GM19467 (cell line): ENCODE measurements around the gene ITLN1.

ENCODE experiments used
- ATAC-seq: cut with Tn5 transposase; IDR thresholded peaks from one replicate; pipeline ENCODE4 v1.9.1; 2021; ENCODE audit warnings: mild to moderate bottlenecking, moderate library complexity; ENCODE audit not compliant: unreplicated experiment

ITLN1 gene

DNA sequence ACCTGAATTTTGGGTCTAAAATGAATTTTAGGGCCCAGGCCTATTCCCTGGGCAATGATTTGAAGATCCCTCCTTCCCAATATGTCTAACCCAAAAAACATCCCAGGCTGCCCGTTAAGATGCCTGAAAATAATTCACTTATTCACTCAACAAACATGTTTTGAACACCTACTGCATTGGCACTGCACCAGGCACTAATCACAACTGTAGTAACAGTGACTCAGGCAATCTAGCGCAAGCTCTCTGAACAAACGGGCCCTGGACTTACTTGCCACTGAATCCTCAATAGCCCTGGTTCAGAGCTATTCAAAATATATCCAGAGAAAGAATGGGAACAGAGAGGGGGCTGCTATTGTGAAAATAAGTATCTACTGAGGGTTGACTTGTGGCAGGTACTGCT is 26.5 kb downstream of the ITLN1 start:
- no peak for ATAC-seq

DNA sequence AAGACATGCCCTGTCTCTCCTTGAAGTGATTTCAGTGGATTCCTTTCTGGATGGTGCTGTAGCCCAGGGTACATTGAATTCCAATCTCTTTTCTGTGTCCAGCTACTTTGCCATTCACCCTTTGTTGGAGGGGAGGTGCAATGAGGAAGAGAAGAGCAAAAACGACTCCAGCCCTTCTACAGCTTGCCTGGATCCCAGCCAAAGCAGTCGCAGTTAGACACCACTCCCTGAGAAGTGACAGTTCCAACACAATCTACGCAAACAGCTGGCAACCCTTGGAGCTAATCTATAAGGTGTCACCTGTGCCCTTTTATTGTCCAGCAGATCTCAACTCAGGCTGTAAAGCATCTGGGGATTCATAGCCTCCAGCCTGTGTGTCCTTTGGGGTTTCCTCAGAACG is 26.9 kb downstream of the ITLN1 start:
- no peak for ATAC-seq

DNA sequence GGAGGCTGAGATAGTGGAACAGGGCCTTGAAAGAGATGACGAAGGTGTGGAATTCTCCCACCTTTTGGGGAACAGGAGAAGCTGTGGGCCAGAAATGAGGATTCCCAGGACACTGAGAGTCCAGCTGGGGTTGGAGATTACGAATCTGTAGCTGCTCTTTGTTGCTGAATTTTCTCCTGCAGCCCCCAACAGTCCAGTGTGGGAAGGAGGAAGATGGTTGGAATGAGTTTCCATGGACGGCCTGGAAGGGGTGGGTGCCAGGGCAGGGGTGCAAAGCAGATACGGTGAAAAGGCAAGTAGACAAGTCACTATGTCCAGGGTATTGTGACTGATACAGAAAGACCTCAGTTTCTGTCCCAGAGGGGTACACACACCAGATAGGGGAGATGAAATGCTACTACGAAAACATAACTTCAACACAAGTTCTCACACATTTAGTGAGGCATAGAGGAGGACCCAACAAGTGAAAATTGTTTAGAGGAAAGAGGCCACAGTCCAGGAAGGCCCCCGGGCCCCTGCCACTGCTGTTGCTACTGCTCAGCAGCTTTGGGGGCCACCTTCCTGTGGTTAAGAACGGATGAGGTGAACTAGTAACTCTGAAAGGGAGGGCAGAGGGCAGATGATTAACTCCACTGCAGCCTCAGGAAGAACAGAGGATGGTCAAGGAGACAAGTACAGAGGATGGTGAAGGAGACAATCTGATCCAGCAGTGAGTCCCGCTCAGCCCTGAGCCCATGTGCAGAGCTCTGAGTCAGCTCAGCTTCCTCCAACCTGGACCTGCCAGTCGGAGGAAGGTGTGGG is 29.6 kb downstream of the ITLN1 start:
- ATAC-seq = peak; percentile 93

DNA sequence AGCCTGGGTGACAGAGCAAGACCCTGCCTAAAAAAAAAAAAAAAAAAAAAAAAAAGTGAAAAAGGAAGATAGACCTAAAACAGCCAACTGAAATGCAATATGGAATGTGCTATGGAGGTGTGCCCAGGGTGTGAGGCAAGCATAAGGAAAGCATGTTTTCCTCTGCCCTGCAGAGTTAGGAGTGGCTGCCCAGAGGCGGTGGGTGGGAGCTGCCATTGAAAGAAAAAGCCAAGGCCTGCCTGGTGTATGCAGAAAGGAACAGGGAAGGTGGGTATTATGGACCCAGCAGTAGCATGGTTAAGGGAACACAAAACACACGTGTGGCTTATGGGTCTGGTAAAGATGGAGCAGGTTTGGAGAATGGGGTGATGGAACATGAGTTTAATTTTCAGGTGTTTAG is 31.2 kb downstream of the ITLN1 start:
- ATAC-seq = no peak

DNA sequence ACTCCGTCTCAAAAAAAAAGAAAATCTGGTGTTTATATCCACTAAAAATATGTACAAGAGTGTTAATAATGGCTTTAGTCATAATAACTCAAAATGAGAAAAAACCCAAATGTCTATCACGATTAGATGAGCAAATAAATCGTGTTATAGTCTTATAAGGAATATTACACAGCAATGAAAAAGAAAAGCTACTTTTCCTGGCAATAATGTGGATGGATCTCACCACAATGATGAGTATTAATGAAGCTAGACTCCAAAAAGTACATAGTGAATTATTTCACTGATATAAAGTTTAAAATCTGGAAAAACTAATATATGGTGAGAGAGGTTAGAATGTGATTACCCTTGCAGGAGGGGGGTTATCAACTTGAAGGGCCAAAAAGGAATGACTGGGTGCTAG is 32.0 kb downstream of the ITLN1 start:
- no peak for ATAC-seq

DNA sequence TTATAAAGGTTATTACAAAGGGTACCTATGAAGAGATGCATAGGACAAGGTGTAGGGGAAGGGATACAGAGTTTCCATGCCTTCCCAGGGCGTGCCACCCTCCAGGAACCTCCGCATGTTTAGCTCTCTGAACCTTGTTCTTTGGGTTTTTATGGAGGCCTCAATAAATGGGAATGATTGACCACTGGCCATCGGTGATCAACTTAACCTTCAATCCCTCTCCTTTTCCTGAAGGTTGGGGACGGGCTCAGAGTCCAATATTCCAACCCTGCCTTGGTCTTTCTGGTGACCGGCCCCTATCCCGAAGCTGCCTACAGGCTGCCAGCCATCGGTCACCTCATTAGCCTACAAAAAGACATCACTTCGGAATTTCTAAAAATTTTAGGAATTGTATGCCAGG is 34.0 kb downstream of the ITLN1 start:
- no peak for ATAC-seq

DNA sequence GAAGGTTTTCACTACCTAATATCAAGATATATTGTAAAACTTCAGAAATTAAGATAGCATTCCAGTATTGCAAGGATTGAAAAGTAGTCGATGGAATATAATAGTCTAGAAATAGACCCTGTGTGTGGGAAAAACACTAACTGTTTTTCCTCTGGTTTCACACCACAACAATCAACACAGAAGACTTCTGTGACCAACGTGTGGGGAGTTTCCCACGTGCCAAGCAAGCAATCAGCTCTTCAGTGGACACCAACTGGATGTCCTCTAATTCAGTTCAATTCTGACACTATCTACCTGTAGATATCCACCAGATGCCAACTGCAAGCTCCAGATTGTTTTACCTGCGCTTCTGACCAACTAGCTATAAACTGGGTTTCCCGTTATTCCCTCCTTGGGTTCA is 34.4 kb downstream of the ITLN1 start:
- ATAC-seq = no peak

DNA sequence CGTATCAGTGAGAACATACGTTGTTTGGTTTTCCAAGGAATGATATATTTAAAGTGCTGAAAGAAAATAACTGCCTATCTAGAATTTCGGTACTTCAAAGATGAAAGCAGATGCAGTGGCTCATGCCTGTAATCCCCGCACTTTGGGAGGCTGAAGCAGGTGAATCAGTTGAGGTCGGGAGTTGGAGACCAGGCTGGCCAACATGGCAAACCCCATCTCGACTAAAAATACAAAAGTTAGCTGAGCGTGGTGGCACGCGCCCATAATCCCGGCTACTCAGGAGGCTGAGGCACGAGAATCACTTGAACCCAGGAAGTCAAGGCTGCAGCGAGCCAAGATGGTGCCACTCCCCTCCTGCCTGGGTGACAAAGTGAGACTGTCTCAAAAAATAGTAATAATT is 38.7 kb downstream of the ITLN1 start:
- ATAC-seq = no peak

DNA sequence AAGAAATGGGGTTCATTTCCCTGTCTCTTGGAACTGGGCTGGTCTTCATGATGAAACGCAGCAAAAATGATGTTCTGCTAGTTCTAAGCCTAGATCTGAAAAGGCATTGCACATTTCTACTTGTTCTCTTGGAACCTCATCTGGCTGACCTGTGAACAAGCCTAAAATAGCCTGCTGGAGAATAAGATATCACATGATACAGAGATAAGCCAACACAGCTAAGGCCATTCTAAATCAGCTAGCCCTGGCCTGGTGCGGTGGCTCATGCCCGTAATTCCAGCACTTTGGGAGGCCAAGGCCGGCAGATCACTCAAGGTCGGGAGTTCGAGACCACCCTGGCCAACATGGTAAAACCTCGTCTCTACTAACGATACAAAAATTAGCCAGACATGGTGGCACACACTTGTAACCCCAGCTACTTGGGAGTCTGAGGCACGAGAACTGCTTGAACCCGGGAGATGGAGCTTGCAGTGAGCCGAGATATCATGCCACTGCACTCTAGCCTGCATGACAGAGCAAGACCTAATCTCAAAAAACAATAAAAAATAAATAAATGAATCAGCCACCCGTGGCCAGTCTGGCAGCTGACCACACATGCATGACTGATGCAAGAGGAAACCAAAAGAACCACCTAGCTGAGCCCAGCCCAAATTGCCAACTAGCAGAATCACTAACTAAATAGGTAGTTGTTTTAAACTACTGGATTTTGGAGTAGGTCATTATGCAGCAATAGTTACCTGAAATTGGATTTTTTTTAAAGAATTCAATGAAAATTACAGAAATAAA is 40.3 kb downstream of the ITLN1 start:
- ATAC-seq = no peak

DNA sequence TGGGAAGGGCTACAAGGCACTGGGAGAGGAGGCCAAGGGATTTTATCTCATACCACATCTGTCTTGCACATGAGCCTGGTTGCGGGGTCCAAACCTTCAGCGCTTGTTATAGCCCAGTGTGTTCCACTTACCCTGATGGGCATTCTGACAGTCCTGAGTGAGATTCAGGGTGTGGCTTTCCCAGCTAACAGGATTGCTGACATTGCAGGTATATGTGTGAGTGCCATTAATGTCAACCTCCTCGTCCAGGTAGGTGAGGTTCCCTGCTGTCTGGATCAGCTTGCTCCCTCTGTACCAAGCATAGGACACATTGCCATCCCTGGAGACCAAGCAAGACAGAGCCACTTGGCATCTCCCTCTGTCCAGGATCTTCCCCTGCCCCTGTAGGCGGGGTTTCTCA is 43.9 kb downstream of the ITLN1 start:
- ATAC-seq = no peak

DNA sequence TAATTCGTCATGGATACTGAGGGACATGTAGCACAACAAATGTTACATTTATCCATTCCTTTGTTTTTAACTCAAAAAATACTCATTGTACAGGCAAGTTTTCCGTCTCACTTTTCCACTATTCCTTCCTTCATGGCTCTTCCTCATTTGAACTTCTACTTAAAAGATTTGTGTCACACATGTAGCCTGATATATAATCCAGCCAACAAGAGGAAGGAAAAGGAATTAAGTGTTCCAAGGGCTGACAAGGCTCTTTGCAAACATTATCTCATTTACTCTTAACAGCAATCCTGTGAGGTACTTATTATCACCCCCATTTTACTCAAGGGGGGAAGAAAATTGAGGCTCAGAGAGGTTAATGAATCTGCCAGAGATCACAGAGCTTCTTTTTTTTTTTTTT is 45.2 kb downstream of the ITLN1 start:
- no peak for ATAC-seq

DNA sequence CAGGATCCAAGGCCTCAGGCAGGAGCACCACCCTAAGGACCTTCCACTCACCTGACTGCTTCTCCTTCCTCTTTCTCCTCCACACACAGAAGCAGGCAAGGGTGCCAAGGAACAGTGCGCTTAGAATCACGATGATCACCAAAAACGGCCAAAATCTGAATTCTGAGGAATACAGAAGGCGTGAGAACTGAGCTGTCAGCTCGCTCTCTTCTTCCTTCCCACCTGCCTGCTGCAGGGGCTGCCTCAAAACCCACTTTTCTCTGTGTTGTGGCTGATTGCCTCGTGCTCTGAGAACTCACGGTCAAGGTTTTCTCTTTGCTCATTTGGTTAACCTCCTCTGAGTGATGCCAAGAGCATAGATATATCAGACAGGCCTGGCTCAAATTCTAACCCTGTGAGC is 46.1 kb downstream of the ITLN1 start:
- ATAC-seq = no peak

DNA sequence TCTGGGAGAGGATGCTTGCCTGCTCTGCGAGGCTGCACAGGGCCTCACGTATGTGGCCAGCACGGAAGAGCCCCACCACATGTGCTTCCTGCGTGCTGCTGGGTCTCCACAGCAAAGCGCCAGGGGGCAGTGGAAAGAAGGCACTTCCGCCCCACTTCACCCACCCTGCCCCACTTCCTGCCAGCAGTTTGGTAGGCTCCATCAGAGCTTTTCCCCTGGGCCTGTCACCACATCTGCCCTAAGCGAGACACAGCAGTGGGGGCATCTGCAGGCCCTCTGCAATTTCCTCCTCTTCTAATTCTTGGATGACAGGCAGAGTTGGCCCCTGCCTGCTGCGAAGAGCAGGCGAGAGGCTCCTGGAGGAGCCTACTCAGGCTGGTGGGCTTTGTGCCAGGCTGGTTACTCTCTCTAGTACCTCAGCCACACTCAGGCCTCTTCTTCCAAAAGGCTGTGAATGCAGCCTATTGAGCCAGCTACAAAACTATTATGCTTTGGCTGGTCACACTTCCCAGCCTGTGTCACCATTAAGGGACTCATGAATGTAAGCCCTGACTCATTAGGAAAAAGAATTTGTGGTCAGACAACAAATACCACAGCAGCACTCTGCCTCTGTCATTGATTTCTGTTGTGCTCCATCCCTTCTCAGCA is 47.3 kb downstream of the ITLN1 start:
- peak; percentile 58 for ATAC-seq

DNA sequence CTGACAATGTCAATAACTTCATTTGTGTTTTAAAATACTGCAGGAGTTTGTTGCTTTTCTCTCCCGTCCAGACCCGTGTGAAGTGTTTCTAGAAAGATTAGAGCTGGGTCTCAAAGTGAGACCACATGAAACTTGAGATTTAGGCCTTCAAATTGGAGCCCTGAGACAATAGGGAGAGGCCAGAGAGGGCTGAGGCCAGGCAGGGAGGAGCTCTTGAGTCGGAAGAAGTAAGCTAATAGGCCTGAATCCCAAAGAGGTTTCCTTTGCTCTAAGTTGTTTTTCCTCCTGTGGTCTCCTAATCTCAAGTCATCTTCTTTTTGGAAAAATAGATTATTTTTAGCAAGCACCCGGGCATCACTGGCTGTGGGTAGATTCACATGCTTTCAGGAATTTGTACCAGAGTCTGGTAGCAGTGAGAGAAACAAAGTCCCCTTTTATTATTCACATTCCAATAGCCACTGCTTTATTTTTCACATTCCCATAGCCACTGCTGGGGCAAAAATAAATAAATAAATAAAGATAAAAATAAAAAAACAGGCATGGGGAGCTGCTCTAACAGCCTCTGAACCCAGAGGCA is 47.9 kb downstream of the ITLN1 start:
- no peak for ATAC-seq

DNA sequence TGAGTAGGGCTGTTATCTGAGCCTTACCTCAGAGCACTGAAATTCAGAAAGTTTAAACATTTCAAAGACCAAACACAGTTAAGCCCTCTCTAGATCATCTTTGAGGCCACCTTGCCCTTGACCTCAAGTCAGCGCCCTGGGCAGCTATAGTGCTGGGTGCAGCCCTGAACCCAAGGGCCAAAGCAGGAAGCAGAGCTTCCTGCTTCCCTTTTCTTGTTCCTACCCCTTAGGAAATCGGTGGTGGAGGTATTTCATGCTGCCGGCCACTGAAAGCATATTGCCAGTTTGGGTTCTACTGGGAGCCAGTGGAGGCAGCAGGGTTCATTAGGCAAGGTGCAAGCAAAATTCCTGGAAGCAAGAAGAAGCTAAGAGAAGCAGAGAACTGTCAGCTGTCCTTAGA is 48.4 kb downstream of the ITLN1 start:
- no peak for ATAC-seq

DNA sequence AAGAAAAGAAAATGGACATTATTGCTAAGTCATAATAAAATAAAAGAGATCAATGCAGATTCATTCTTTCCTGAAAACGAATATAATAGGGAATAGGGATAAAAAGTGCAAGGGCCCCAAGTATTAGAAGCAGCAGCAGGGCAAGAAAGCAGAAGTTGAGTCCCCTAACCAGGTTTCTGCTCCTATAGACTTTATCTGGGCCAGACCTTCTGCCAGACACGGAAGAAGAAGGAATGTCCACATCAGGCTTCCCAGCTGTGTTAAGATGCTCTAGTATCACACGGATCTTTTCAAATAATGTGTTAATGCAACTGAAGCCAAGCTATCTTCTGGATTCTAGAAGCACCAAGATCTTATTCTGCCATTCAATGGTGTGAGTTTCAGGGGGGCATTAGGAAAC is 49.2 kb downstream of the ITLN1 start:
- ATAC-seq = no peak

DNA sequence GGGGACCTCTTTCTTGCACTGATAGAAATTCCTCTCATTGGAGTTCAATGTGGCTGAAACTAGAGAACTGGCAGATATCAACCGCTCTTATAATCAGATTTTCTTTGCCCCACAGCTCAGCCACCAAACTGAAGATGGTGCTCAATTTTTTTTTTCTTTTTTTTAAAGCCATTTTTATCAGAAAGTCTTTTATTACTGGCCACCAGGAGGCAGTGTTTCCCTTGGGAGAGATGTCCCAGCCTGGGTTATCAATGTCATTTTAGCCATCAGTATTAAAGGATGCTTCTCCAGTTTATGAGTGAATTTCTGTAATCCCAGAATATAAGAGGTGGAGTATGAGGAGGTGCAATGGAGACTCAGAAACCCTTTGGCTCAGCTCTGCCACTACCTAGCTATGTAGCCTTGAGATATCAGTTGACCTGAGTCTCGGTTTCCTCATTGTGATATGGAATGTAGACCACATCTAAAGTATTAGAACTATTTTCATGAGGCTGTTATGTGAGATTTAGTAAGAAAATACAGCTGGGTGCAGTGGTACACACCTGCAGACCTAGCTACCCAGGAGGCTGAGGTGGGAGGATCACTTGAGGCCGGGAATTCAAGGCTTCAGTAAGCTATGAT is 49.9 kb downstream of the ITLN1 start:
- ATAC-seq = no peak

DNA sequence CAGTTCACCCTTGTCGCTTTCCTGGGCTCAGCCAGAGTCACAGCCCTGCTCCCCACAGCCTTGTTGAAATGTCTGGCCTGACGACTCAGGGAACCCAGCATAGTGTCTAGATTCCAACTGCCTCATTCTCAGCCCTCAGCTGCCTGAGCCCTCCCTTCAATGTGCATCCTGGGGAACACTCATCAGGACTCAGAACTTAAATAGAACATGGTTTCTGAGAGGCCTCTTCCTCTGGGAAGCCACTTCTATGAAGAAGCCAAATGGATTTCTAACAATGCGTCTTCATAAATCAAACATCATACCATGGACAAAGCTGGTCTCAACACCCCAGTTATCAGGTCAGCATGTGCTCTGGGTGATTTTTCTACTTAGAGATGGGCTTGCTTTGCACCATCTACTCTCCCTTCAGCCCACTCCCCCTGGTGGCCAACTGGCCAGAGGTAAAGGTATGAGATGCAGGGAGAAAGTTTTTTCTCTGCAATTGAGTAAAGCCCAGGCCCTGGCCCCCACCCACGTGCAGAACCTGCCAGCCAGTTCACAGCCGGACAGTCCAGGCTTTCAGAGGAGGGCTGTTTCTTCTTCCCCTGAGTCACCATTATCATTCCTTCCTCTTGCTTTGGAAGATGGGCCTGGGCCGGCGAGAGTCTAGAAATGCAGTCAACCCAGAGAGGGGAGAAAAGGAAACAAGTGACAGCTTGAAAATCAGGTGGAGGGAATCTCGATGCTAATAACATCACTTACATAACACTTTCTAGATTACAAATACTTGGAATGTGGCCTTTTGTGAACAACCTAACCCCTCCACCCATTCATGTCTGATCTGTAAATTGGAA is 54.4 kb downstream of the ITLN1 start:
- no peak for ATAC-seq

DNA sequence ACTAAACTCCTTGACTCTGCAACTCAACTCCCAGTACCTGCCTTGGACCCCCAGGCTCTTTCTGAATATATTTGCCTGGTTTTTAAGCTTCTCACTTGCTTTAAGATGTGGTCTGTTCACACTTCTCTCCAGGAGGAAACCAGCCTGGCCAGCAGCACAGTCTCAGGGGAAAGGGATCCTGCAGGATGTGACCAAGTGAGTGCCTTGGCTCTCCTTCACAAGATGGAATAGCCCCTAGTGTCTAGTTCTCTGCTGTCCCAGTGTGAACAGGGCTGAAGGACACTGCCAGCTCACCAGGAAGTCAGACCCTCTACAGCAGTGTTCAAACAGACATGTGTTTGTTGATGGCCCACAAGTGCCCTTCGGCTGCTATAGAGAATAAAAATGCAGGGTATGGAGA is 55.2 kb downstream of the ITLN1 start:
- ATAC-seq = no peak

DNA sequence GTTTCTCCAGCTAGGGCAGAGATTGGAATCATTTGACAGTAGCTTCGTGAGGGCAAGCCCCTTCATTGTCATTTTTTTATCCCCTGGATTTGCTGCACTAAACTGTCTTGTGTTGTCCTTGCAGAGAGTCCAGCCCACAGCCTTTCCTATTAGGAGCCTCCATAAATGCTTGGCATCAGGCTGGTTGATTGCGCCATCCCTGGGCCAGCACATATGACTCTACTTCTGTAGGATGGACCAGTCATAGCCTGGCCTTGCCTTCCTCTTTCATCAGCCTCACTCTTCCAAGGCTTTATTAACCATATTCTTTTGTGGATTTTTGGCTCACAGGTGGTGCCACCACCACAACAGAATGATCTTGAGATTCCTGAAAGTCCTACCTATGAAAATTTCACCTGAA is 57.6 kb downstream of the ITLN1 start:
- ATAC-seq = no peak
